ENCODE measurements around the gene PRR33.

Gene PRR33

DNA sequence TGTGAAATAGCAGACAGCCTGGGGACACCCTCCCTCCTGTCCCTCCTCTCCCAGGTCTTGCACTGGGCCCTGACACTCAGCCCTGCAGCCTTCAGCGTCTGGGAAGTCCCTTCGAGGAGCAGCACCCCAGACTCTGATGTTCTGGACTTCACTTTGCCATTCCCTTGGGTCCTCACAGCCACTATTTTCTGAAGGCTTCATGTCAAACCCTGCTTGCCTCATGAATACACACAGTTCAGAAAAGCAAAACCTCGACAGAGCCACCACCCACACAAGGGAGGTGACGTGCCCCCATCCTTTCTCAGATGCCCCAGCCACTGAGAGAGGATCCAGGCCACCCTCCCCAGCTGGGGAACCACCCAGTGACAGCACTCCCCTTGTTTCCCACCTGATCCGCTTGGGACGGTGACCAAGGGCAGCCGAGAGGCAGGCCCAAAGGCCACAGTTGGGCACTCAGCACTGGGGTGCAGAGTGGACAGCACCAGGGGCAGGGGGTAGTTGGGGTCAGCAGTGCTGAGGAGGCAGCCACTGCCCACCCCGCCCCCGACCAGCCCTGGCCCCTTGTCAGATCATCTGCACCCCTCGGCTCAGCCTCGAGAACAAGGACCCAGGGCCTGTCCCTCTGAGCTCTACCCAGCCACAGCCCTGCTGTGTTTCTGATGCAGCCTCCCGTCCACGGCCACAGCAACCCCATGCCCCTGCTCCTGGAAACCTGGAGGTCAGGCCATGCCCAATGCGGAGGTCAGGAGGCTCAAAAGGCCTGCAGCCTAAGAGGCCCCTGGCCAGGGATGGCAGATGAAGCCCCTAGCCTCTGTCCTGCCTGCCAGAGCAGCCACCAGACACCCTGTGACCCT lies 24.7 kb upstream of the PRR33 start:
- DNase-seq (ENCODE audit: low read depth) = no peak

- no peak for DNase-seq (ENCODE audit: low read depth)
Observed at GRCh38 chr11:1915795-1916131, 24.1 kb upstream of the PRR33 start.

DNA sequence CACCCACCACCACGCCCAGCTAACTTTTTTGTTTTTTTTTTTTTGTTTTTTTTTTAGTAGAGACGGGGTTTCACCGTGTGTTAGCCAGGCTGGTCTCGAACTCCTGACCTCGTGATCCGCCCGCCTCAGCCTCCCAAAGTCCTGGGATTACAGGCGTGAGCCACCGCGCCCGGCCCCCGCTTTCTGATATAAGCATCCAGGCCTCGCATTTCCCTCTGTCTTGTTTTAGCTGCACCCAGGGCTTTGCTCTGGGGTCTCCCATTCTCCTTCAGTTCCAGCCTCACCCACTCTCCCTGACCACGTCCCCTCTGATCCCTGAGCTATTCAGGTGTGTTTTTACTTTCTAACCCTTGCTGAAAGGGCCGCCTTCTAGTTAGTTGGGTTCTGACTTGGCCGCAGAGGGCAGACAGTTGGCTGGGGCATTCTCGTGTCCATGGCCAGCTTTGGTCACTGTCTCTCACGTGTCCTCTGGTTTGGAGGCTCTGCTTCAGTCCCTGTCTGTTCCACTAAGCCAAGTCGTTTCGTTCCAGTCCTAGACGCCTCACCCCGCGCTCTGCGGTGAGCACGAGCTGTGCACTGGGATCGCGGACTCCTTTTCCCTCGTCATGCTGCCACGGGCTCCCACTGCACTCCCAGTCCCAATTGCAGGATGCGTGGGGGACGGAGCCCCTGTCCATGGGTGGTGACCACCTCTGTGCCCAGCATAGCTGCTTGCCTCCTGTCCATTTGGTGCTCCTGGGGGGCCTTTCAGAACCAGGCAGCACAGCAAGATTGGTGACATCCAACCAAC lies 21.8 kb upstream of the PRR33 start:
- no peak for DNase-seq (ENCODE audit: low read depth)

GRCh38 chr11:1912289-1912878 lies 20.7 kb upstream of the PRR33 start:
- DNase-seq (ENCODE audit: low read depth) = no peak

- DNase-seq (ENCODE audit: low read depth) = no peak
Observed at GRCh38 chr11:1909524-1909923, 17.8 kb upstream of the PRR33 start.

- DNase-seq (ENCODE audit: low read depth) = no peak
Observed at GRCh38 chr11:1908618-1909017, 16.9 kb upstream of the PRR33 start.

- DNase-seq (ENCODE audit: low read depth) = no peak
Observed at GRCh38 chr11:1906611-1907423, 15.1 kb upstream of the PRR33 start.

GRCh38 chr11:1906181-1906580 lies 14.5 kb upstream of the PRR33 start:
- no peak for DNase-seq (ENCODE audit: low read depth)

- no peak for DNase-seq (ENCODE audit: low read depth)
Observed at GRCh38 chr11:1899686-1900085, 8.0 kb upstream of the PRR33 start.

DNA sequence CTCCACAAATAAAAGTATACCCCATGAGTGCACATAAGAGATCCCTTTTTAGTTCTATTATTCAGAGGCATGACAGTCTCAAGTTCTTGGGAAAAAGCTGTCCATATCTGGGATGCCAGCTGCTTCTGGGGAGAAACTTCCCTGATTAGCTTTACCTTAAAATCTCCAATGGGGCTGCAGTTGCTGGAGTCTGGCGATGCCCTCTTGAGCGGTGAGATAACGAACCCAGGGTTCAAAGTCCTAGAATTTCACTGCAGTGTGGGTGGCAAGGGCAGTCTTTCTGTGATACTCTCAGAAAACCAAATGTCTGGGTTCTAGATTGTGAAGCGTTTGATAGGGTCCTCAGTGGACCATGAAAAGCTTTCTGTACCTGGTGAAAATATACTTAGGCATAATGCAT lies 7.4 kb upstream of the PRR33 start:
- DNase-seq (ENCODE audit: low read depth) = no peak

- no peak for DNase-seq (ENCODE audit: low read depth)
Observed at GRCh38 chr11:1896923-1897322, 5.2 kb upstream of the PRR33 start.

DNA sequence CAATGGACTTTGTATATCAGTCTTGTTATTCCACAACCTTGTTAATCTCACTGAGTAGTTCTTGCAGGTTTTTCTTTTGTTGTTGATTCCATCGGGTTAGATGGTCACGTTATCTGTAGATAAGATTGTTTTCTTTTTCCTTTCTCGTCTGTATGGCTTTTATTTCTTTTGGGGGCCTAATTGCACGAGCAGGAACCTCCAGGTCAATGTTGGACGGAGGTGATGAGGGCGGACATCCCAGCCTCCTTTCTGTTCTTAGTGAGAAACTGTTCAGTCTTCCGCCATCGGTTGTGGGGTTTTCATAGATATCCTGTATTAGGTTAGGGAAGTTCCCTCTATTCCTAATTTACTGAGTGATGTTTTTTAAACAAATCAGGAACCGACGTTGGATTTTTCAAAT lies 4.8 kb upstream of the PRR33 start:
- DNase-seq (ENCODE audit: low read depth) = no peak

DNA sequence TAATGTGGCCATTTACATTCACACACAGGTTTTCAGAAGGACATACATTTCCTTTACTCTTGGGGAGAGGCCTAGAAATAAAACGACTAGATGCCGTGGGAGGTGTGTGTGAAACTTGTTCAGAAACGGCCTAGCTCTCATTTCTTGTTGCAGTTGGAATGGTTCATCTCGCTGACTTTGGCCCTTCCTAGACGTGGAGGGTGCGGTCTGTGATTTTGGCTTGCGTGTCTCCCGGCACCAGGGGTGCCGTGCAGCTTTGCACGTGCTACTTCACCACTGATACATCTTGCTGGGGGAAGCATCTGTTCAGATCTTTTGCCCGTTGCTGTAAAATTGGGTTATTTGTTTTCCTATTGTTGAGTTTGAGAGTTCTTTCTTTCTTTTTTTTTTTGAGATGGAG lies 3.1 kb upstream of the PRR33 start:
- no peak for DNase-seq (ENCODE audit: low read depth)

GRCh38 chr11:1893581-1894359 lies 2.1 kb upstream of the PRR33 start:
- no peak for DNase-seq (ENCODE audit: low read depth)

DNA sequence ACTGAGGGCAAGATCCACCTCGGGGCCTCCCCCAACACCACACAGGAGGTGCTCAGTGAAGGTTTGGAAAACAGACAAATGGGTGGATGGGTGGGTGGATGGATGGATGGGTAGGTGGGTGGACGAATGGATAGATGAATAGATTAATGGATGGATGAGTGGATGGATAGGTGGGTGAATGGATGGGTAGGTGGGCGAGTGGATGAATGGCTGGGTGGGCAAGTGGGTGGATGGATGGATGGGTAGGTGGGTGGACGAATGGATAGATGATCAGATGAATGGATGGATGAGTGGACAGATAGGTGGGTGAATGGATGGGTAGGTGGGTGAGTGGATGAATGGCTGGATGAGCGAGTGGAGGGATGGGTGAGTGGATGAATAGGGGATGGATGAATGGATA lies 863 bp upstream of the PRR33 start:
- DNase-seq (ENCODE audit: low read depth) = no peak

- no peak for DNase-seq (ENCODE audit: low read depth)
Observed at GRCh38 chr11:1892116-1892515, 421 bp upstream of the PRR33 start.

DNA sequence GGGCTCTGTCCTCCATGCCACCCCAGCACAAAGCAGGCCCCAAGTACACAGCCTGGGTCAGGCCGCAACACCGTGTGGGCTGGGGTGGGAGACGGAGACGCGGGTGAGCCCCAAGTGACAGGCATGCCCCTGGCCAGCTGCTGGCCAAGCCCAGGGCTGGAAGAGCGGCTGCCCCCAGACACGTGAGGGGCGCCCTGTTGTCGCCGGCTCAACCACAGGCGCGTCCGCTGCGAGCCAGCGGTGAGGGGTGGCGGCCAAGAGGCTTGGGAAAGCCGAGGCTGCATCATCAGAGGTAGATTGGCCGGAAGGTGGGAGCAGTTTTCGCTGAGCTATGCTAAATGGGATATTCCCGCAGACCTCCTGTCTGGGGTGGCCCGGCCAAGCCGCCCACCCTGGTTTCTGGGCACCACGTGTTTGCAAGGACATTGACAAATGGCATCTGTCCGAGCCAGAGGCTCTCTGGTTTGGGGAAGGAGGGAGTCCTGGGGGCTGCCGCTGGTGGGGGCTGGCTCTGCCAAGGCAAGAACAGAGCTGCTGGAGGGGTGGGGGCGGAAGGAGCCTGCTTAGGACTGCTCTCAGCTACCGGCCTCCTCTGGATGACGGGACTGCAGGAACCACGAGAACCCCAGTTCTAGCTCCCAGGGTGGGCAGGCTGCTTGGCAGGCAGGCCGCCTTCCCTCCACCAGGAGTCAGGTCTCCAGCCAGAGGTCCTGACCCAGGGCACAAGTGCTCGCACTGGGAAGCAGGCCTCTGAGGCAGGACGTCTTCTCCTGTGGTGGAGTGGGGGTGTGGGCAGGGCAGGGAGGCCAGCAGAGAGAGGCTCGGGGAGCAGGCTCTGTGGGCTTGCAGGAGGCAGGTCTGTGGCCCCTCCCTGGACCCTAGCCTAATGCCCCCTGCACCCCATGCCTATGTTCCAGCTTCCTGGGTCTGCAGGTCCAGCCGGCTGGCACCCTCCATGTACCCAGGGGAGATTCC lies 552 bp downstream of the PRR33 start:
- no peak for DNase-seq (ENCODE audit: low read depth)

- DNase-seq (ENCODE audit: low read depth) = no peak
Observed at GRCh38 chr11:1889941-1890855, 1.5 kb downstream of the PRR33 start.

All from activated T-helper 9 cell treated with anti-CD3 and anti-CD28 coated beads, Interleukin-2, amount 50 U/mL, for 16 hours (primary cell).